Activated T-cell treated with anti-CD3 and anti-CD28 coated beads, Interleukin-2, amount 50 U/mL, for 1 hour (primary cell): ENCODE results near the gene AHRR.
"Not testable (repeated sequence)": the region's sequence is repeated elsewhere in the genome, so short reads cannot be mapped to it uniquely, and the experiment has no call there.

Source experiments
- DNase-seq: peaks from one replicate; pipeline ENCODE4 v3.0.0-alpha.2; 2020

The AHRR gene

GRCh38 chr5:306011-306805, 15.3 kb upstream of the AHRR start:
- DNase-seq, result no peak

- no peak for DNase-seq
These were observed 14.2 kb upstream of the AHRR start for GRCh38 chr5:307306-307705.

GRCh38 chr5:307794-308579, 13.5 kb upstream of the AHRR start:
- no peak for DNase-seq

- DNase-seq, result no peak
These were observed 12.7 kb upstream of the AHRR start for GRCh38 chr5:308672-309271.

GRCh38 chr5:309831-310230, 11.7 kb upstream of the AHRR start:
- DNase-seq, result not testable (repeated sequence)

GRCh38 chr5:310516-310915, 11.0 kb upstream of the AHRR start:
- DNase-seq, result no peak

GRCh38 chr5:310941-311434, 10.5 kb upstream of the AHRR start:
- DNase-seq, result no peak

GRCh38 chr5:311963-312362, 9.6 kb upstream of the AHRR start:
- DNase-seq, result no peak

- DNase-seq, result no peak
These were observed 8.7 kb upstream of the AHRR start for GRCh38 chr5:312845-313244.

GRCh38 chr5:313265-313664, 8.2 kb upstream of the AHRR start:
- no peak for DNase-seq

GRCh38 chr5:313806-314376, 7.6 kb upstream of the AHRR start:
- no peak for DNase-seq

- DNase-seq, result no peak
These were observed 6.6 kb upstream of the AHRR start for GRCh38 chr5:314676-315487.

GRCh38 chr5:315488-316209, 5.9 kb upstream of the AHRR start:
- no peak for DNase-seq

- no peak for DNase-seq
These were observed 5.1 kb upstream of the AHRR start for GRCh38 chr5:316210-317085.

- no peak for DNase-seq
These were observed 4.3 kb upstream of the AHRR start for GRCh38 chr5:317086-317811.

GRCh38 chr5:318341-318897, 3.1 kb upstream of the AHRR start:
- no peak for DNase-seq

- DNase-seq, result no peak
These were observed 2.4 kb upstream of the AHRR start for GRCh38 chr5:318931-319601.

- no peak for DNase-seq
These were observed 837 bp upstream of the AHRR start for GRCh38 chr5:320524-321229.
